HG03558 (cell line): Measurements from ENCODE around the gene SDHA.
"Not testable (repeated sequence)": the region's sequence is repeated elsewhere in the genome, so short reads cannot be mapped to it uniquely, and the experiment has no call there.

Source experiments
- ATAC-seq: cut with Tn5 transposase; IDR thresholded peaks from one replicate; pipeline ENCODE4 v1.9.1; 2021; ENCODE audit warnings: moderate number of reproducible peaks; ENCODE audit not compliant: unreplicated experiment; ENCODE audit errors: extremely low read depth

SDHA gene

DNA sequence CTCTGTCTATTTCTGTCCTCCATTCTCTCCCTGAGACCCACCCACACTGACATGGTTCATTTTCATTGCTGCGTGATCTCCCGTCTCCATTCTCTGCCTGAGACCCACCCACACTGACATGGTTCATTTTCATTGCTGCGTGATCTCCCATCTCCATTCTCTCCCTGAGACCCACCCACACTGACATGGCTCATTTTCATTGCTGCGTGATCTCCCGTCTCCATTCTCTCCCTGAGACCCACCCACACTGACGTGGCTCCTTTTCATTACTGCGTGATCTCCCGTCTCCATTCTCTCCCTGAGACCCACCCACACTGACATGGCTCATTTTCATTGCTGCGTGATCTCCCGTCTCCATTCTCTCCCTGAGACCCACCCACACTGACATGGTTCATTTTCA lies 73.2 kb downstream of the SDHA start:
- ATAC-seq, result not testable (repeated sequence)

DNA sequence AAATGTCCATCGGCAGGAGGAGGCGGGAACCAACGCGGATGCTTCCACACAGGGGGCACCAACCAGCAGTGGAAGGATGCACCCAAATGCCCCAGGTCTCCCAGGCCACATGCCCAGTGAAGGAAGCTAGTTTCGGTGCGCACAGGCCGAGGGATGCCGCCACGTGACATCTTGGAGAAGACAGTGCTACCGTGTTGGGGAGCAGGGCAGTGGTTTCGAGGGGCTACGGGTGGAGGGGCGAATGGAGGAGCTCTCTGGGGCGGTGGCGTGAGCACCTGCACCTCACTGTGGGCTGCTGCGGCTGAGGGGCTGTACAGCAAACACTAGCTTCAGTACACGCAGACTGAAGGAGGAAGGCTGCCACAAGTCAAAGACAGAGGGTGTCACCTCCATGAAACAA lies 76.7 kb downstream of the SDHA start:
- ATAC-seq, result not testable (repeated sequence)

DNA sequence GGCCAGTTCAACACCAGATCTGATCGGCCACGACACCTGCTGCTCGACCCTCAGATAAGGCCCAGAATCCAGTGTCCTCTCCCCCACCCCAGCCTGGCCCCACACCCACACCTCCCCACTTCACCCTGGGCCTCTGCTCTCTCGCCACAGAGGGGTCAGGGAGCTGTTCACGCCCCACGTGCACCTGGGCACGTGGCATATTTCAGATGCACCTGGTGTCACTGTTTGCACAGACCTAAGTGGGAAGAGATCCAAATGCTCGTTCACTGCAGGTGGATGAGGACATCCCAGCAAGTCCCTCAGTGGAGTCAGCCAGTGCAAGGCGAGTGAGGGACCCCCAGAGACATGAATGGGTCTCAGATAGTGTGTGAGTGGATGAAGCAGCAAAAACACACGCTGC lies 78.1 kb downstream of the SDHA start:
- ATAC-seq, result not testable (repeated sequence)

DNA sequence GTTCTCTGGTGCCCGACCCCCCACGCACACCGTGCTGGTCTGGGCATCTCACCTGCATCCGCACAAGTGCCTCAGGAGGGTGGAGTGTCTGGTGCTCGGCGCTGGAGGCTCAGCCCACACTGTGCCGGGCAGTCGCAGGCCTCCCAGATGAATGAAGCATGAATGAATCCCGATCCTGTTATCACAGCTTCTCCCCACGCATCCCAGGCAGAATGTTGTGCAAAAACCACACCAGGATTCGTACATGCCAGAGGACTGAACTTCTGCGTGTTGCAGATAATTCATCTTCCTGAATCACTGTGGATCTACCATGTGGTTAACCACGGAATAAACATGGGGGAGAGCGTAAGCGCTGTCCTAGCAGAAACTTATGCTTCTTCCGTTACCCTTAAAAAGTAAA lies 78.8 kb downstream of the SDHA start:
- not testable (repeated sequence) for ATAC-seq

DNA sequence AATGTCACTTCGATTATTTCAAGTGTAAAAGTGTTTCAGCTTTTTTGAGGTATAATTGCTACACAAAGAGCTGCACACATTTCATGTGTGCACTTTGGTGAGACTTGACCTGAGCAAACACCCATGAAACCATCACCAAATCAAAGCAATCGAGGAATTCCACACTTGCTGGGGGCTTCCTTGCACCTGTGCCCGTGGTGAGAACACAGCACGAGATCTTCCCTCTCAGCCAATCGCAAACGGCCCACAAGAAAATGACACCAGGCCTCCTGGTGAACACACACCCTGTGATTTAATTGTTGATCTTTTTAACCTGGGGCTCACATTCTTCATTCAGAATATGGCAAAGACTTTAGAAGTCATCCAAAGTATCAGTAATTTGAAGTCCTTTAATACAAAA lies 79.3 kb downstream of the SDHA start:
- not testable (repeated sequence) for ATAC-seq

GRCh38 chr5:297991-298736 lies 80.0 kb downstream of the SDHA start:
- ATAC-seq, result not testable (repeated sequence)

DNA sequence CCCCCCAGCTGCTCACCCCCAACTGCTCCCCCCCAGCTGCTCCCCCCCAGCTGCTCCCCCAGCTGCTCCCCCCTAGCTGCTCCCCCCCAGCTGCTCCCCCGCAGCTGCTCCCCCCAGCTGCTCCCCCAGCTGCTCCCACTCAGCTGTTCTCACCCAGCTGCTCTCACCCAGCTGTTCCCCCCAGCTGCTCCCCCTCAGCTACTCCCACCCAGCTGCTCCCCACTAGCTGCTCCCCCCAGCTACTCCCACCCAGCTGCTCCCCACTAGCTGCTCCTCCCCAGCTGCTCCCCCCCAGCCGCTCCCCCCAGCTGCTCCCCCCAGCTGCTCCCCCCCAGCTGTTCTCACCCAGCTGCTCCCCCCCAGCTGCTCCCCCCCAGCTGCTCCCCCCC lies 80.6 kb downstream of the SDHA start:
- no peak for ATAC-seq

DNA sequence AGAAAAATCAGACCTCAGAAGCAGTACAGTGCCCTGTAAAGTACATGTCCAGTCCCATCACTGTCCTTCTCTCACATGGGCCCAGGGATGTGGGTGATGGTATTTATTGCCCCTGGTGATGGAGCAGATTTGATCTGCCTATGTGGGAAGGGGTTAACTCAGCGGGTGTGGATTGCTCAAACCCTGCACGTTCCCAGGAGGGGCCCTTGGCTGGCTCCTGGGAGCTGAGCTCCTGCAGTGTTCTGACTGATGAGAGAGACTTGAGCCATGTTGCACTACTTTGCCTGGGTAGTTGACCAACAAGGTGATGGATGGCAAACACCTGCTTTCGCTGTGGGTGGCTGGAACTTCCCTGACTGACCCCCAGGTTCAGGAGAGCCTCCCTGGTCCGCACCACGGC lies 81.8 kb downstream of the SDHA start:
- ATAC-seq, result not testable (repeated sequence)

- ATAC-seq, result not testable (repeated sequence)
These were observed 82.7 kb downstream of the SDHA start for GRCh38 chr5:300691-301435.

- ATAC-seq, result not testable (repeated sequence)
These were observed 84.3 kb downstream of the SDHA start for GRCh38 chr5:302416-302815.

- ATAC-seq, result no peak
These were observed 84.8 kb downstream of the SDHA start for GRCh38 chr5:302966-303365.

DNA sequence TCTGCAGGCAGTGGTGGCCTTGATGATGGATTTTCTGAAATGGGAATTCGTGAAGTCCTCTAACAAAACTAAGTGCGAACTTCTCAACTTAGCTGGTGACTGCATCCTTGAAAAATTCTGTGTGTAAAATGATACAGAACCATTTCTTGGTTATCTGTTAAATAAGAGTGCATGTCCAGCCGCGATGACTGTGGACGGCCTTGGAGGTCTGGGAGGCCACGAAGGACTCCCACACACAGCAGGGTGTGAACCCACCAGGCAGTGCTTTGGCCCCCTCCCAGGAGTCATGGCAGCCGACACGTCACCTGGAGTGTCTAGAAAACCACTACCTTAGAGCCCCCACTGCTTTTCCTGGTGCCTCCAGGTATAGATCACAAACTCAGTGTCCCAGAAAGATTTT lies 85.6 kb downstream of the SDHA start:
- not testable (repeated sequence) for ATAC-seq

DNA sequence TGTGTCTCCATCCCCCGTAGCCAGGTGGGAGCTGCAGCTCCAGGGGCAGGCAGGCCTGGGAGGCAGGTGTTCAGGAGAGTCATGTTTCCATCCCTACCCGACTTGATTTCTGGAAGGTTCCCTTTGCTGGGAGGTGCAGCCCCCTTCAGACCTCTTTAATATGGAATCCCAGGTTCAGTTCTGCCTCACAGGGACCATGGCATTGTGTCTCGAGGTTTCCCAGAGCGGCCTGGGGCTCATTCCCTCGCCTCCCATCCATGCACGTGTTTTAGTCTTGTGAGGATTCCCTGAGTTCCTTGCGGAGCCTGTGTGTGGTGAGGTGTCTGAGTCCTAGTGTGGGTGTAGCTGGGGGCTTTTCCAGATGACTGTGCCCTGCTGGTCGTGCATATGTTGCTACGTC lies 86.9 kb downstream of the SDHA start:
- ATAC-seq, result no peak

- ATAC-seq, result no peak
These were observed 87.3 kb downstream of the SDHA start for GRCh38 chr5:305459-305858.

GRCh38 chr5:306011-306805 lies 88.1 kb downstream of the SDHA start:
- ATAC-seq, result no peak
